NCI-H345 treated with DMSO at 0.1 percent for 48 hours (cell line): ENCODE data around the gene MBTD1.

ENCODE experiments used
- DNase-seq: peaks from one replicate; lab custom pipeline; 2025; ENCODE audit not compliant: unreplicated experiment; lab: John Stamatoyannopoulos, UW

MBTD1 gene

DNA sequence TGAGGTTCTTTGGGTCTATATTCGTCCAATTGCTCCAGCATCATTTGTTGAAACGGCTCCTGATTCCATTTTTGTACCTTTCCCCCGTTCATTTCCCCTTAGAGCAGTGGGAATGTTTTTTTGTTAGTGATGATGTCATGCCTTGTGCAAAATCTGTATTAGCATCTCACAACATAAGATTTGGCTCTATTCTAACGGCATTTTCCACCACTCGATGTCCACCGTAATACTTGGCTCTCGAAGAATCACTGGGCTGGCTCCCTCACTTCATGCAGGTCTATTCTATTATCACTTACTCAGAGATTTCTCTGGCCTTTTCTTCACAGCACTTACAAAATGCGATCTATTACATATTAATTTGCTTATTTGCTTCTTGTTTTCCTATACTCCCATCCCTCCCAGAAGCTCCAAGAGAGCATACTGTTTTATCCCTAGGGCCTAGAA, 107.1 kb downstream of the MBTD1 start:
- DNase-seq: no peak

DNA sequence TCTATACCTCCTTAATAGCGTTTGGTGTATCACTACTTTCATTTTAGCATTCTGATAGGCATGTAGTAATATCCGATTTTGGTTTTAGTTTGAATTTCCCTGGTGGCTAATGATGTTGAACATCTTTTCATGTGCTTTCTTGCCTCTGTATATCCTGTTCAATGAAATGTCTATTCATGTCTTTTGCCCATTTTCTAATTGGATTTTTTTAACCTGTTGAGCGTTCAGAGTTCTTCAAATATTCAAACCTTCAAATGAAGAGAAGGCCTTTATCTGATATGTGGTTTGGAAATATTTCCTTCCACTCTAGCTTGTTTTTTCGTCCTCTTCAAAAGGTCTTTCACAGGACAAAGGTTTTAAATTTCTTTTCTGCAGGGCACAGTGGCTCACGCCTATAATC, 108.9 kb downstream of the MBTD1 start:
- DNase-seq: no peak

DNA sequence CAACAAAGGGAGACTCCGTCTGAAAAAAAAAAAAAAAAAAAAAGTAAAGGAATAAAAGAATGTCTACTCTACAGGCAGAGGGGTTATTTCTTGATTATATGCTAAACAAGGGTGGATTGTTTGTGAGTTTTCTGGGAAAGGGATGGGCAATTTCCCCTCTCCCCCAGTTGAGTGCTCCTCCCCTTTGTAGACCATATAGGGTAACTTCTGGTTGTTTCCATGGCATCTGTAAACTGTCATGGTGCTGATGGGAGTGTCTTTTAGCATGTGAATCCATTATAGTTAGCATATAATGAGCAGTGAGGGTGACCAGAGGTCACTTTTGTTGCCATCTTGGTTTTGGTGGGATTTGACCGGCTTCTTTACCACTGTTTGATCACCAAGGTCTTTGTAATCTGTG, 110.7 kb downstream of the MBTD1 start:
- DNase-seq: no peak

DNA sequence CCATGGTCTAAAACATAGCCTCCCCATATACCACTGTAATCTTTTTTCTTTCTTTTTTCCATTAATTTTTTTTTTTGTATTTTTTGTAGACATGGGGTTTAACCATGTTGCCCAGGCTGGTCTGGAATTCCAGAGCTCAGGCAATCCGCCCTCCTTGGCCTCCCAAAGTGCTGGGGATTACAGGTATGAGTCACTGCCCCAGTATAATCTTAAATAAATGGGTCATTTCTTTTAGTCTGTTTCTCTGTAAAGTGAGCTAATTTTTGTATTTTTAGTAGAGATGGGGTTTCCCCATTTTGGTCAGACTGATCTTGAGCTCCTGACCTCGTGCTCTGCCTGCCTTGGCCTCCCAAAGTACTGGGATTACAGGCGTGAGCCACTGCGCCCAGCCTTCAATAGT, 112.2 kb downstream of the MBTD1 start:
- no peak for DNase-seq

DNA sequence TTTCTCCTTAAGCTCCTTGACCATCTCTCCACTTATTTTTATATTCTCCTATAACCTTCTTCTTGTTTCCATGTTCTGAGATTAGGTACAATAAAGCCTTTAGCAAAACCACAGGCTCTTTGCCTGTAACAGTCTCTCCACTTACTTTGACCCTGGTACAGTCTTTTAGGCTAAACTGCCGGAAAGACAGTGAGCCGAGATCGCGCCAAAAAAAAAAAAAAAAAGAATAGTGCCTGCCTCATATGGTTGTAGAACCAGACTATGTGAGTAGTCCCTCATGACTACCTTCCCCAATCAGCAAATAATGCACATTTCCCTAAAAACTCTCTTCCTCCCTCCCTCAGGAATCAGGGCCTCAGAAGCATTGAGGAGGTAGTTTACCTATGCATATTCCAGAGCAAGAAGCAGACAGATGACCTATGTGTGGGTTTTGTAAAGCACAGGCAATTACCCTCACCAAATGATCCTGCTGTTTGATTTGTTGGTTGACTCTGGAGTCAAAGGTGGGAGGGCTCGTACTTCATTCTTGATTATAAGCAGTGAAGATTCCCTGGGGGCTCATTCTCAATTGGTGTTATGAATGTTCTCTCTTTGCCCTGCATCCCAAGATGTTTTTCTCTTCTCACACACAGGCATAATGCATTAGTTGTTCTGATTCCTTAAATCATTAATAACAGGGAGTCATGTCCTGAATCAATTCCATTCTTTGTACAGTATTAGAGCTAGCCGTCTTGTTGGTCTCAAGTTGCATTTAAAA, 115.4 kb downstream of the MBTD1 start:
- DNase-seq: no peak

DNA sequence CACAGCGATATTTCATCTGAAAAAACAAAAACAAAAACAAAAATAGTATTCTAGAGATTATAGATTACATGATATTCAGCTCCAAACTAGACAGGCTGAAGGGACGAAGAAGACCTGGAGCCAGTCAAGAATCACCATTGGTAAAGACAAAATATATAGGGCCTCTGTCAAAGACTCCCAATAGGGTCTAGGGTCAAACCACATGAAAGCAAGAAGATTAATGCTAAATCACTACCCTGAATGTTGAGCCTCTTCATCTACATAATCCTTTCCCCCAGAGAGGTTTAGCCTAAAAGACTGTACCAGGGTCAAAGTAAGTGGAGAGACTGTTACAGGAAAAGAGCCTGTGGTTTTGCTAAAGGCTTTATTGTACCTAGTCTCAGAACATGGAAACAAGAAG, 117.3 kb downstream of the MBTD1 start:
- DNase-seq: no peak

DNA sequence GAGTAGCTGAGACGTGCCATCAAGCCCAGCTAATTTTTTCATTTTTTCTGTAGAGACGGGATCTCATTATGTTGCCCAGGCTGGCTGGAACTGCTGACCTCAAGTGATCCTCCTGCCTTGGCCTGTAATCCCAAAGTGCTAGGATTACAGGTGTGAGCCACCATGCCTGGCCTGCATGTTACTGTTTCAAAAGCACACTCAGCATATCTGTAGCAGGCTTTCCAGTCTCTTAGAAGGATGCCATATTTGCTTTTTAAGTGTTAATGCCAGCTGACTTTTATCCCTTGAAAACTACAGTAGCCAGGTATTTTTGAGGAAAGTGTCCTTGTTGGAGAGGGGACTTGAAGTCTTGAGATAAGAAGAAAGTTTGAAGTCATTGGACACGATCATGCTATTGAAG, 123.9 kb downstream of the MBTD1 start:
- no peak for DNase-seq

DNA sequence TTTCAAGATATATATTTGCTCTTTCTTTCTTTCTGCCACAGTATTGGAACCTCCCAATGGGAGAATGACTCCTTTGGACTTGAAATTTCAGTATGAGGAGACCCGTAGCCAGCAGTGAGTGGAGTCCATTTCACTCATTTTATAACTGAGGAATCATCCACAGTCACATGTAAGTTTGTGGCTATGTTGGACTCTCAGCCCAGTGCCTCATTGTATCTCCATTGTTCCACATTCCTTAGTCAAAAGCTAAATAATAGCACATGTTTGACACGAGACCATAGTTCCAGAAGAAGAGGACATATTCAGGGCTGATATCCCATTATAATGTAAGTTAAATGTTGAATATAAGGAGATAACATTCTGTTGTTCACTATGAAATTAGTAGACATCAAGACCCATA, 126.5 kb downstream of the MBTD1 start:
- DNase-seq: no peak

DNA sequence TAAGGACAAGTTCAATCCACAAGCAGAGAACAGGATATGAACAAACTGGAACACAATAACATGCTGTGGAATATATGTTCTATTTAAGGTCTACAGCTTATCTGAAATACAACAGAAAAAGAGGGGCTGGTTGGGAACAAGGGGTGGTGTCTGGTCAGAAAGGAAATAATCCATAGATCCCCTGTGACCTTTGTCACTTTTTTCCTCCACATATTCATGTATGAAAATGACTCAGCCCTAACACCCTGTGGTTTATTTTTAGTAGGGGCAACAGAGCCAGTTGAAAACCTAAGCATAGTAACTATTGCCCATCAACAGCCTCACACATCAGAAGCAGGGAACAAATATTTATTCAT, 126.9 kb downstream of the MBTD1 start:
- no peak for DNase-seq

DNA sequence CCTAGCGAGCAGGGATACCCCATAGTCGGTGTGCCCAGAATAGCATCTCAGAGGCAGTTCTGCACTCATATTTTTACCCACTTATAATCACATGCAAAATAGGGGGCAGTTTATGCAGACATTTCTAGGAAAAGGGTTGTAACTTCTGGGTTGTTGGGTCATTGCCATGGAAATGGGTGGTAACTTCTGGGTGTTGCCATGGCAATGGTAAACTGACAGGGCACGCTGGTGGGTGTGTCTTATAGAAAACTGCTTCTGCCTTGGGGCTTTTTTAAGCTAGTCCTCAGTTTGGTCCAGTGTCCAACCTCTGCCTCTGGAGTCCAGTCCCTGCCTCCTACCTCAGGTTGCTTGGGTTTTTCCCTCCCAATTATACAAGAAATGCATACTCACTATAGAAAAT, 131.8 kb downstream of the MBTD1 start:
- DNase-seq: no peak
